IMR-90 (cell line): Measurements from ENCODE around the gene CUEDC2.

Source experiments
- BHLHE40 ChIP-seq: fragments of 150-350 bp; IDR thresholded peaks from 2 replicates; pipeline ENCODE4 v1.6.1; 2016; ENCODE audit warnings: mild to moderate bottlenecking, low read depth, low read length
- CEBPB ChIP-seq: IDR thresholded peaks from 2 replicates; pipeline ENCODE4 v1.6.1; 2012; ENCODE audit warnings: low read depth, low read length, improper control_type of control experiment
- MAFK ChIP-seq: IDR thresholded peaks from 2 replicates; pipeline ENCODE4 v1.6.1; 2012; ENCODE audit warnings: low read depth, low read length, improper control_type of control experiment
- MAZ ChIP-seq: IDR thresholded peaks from 2 replicates; pipeline ENCODE4 v1.6.1; 2012; ENCODE audit warnings: low read depth, mild to moderate bottlenecking, low read length, improper control_type of control experiment, moderate library complexity, borderline replicate concordance
- POLR2A ChIP-seq: IDR thresholded peaks from 2 replicates; pipeline ENCODE4 v1.6.1; 2012; ENCODE audit warnings: mild to moderate bottlenecking, low read depth, low read length
- RAD21 ChIP-seq: IDR thresholded peaks from 2 replicates; pipeline ENCODE4 v1.6.1; 2012; ENCODE audit warnings: low read length, improper control_type of control experiment
- RCOR1 ChIP-seq: IDR thresholded peaks from 2 replicates; pipeline ENCODE4 v1.6.1; 2012; ENCODE audit warnings: mild to moderate bottlenecking, low read length, improper control_type of control experiment; ENCODE audit not compliant: insufficient replicate concordance
- RFX5 ChIP-seq: IDR thresholded peaks from 2 replicates; pipeline ENCODE4 v1.8.0; 2012; ENCODE audit warnings: low read depth, mild to moderate bottlenecking, low read length, moderate library complexity
- USF2 ChIP-seq: fragments of 150-350 bp; IDR thresholded peaks from 2 replicates; pipeline ENCODE4 v1.6.1; 2017; ENCODE audit warnings: mild to moderate bottlenecking, antibody characterized with exemption, low read length, low read depth
- TF ChIP-seq, protein P1 (sequence below): conservative IDR thresholded peaks from 2 replicates; pipeline ENCODE4 v1.5.1; 2012; ENCODE audit warnings: mild to moderate bottlenecking, low read depth, low read length, improper control_type of control experiment

- no peak for TF ChIP-seq USF2
- TF ChIP-seq POLR2A = no peak
- TF ChIP-seq MAZ = no peak
- TF ChIP-seq, protein P1, sequence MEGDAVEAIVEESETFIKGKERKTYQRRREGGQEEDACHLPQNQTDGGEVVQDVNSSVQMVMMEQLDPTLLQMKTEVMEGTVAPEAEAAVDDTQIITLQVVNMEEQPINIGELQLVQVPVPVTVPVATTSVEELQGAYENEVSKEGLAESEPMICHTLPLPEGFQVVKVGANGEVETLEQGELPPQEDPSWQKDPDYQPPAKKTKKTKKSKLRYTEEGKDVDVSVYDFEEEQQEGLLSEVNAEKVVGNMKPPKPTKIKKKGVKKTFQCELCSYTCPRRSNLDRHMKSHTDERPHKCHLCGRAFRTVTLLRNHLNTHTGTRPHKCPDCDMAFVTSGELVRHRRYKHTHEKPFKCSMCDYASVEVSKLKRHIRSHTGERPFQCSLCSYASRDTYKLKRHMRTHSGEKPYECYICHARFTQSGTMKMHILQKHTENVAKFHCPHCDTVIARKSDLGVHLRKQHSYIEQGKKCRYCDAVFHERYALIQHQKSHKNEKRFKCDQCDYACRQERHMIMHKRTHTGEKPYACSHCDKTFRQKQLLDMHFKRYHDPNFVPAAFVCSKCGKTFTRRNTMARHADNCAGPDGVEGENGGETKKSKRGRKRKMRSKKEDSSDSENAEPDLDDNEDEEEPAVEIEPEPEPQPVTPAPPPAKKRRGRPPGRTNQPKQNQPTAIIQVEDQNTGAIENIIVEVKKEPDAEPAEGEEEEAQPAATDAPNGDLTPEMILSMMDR = no peak
- TF ChIP-seq RAD21 = no peak
- TF ChIP-seq RFX5 = no peak
- TF ChIP-seq BHLHE40 = no peak
- TF ChIP-seq MAFK = no peak
- TF ChIP-seq CEBPB = no peak
- TF ChIP-seq RCOR1 = no peak
Observed at GRCh38 chr10:102420181-102420713, 12.1 kb downstream of the CUEDC2 start.
